ENCODE measurements around the gene ZSCAN10.
"Not testable (repeated sequence)": the region's sequence is repeated elsewhere in the genome, so short reads cannot be mapped to it uniquely, and the experiment has no call there.

DNA sequence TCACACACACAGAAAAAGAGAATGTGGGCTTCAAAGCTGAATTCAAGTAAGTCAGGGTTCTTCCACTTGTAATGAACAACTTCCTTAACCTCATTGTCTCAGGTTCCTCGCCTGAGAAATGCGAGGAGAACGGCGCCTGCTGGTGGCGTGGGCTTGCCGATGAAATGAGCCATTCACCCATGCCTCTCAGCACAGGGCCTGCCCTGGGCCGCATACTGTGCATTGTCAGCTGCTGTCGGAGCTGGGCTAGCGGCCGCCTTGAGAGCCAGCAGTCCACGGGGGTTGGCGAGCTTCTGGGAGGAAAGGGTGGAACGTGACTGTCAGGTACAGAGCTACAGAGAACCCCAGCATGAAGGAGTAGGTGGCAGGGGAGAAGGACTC is 45.8 kb downstream of the ZSCAN10 start:
- TF ChIP-seq, protein P1, sequence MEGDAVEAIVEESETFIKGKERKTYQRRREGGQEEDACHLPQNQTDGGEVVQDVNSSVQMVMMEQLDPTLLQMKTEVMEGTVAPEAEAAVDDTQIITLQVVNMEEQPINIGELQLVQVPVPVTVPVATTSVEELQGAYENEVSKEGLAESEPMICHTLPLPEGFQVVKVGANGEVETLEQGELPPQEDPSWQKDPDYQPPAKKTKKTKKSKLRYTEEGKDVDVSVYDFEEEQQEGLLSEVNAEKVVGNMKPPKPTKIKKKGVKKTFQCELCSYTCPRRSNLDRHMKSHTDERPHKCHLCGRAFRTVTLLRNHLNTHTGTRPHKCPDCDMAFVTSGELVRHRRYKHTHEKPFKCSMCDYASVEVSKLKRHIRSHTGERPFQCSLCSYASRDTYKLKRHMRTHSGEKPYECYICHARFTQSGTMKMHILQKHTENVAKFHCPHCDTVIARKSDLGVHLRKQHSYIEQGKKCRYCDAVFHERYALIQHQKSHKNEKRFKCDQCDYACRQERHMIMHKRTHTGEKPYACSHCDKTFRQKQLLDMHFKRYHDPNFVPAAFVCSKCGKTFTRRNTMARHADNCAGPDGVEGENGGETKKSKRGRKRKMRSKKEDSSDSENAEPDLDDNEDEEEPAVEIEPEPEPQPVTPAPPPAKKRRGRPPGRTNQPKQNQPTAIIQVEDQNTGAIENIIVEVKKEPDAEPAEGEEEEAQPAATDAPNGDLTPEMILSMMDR (IDR thresholded peaks at IDR 0.05), result not testable (repeated sequence)
- not testable (repeated sequence) for TF ChIP-seq POLR2A (IDR thresholded peaks at IDR 0.05)

Data from thyroid gland (tissue), 4 donors.